Measurements from ENCODE around the gene CORO2A. TPM values are rescaled to one million over a fixed set of nuclear protein-coding genes. Genes with fewer than 3 reads are reported as not detected.

Gene CORO2A
- total and polyA plus RNA-seq, 2 of the 13 experiments (the other 11 are each of a cell fraction or from before 2014, with no cell fraction given): 14.4 to 15.3 TPM

GRCh38 chr9:98142182-98142907 is 50.1 kb downstream of the CORO2A start (continued):
- TF ChIP-seq GMEB2 (CRISPR knock-in tag; IDR thresholded peaks at IDR 0.05; ENCODE audit: low read depth) (no peak), GFI1 (CRISPR knock-in tag; IDR thresholded peaks at IDR 0.05; ENCODE audit: borderline replicate concordance) (peak; percentile 78), ZBTB49 (CRISPR knock-in tag; IDR thresholded peaks at IDR 0.05; ENCODE audit: borderline replicate concordance) (no peak), PCBP1 (IDR thresholded peaks at IDR 0.05; ENCODE audit: borderline replicate concordance, low read depth, low read length) (no peak), NFIC (IDR thresholded peaks at IDR 0.05; ENCODE audit: low read length) (no peak), MEIS2 (CRISPR knock-in tag; IDR thresholded peaks at IDR 0.05) (no peak), TFAP4 (IDR thresholded peaks at IDR 0.05; ENCODE audit: borderline replicate concordance, low read depth) (no peak), ZBTB7B (CRISPR knock-in tag; IDR thresholded peaks at IDR 0.05) (no peak), SMAD3 (CRISPR knock-in tag; IDR thresholded peaks at IDR 0.05) (0 out of 2 replicates have a peak, but pooled peaks have one; percentile 15), MLXIP (CRISPR knock-in tag; IDR thresholded peaks at IDR 0.05; ENCODE audit: borderline replicate concordance) (no peak), YY1 (IDR thresholded peaks at IDR 0.05; ENCODE audit: insufficient read depth, insufficient replicate concordance, low read depth, low read length) (peak; percentile 11), ZNF552 (CRISPR knock-in tag; IDR thresholded peaks at IDR 0.05; ENCODE audit: borderline replicate concordance) (no peak), ZNF550 (CRISPR knock-in tag; IDR thresholded peaks at IDR 0.05; ENCODE audit: borderline replicate concordance) (no peak), ZNF234 (CRISPR knock-in tag; conservative IDR thresholded peaks at IDR 0.05) (no peak), ZNF775 (CRISPR knock-in tag; IDR thresholded peaks at IDR 0.05; ENCODE audit: borderline replicate concordance) (no peak)
- TF ChIP-seq, protein P1, sequence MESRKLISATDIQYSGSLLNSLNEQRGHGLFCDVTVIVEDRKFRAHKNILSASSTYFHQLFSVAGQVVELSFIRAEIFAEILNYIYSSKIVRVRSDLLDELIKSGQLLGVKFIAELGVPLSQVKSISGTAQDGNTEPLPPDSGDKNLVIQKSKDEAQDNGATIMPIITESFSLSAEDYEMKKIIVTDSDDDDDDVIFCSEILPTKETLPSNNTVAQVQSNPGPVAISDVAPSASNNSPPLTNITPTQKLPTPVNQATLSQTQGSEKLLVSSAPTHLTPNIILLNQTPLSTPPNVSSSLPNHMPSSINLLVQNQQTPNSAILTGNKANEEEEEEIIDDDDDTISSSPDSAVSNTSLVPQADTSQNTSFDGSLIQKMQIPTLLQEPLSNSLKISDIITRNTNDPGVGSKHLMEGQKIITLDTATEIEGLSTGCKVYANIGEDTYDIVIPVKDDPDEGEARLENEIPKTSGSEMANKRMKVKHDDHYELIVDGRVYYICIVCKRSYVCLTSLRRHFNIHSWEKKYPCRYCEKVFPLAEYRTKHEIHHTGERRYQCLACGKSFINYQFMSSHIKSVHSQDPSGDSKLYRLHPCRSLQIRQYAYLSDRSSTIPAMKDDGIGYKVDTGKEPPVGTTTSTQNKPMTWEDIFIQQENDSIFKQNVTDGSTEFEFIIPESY (CRISPR knock-in tag; IDR thresholded peaks at IDR 0.05): 0 out of 2 replicates have a peak, but pooled peaks have one; percentile 7
- TF ChIP-seq, protein P2, sequence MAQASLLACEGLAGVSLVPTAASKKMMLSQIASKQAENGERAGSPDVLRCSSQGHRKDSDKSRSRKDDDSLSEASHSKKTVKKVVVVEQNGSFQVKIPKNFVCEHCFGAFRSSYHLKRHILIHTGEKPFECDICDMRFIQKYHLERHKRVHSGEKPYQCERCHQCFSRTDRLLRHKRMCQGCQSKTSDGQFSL (CRISPR knock-in tag; IDR thresholded peaks at IDR 0.05): no peak

Data from HepG2 (cell line).